GM23248 (cell line): ENCODE data around the gene NDUFS1.

Experiments used
- EZH2 ChIP-seq: fragments of 200-600 bp; sonication (generic); IDR thresholded peaks from 2 replicates; pipeline ENCODE4 v1.6.1; 2018; ENCODE audit warnings: antibody characterized with exemption, mild to moderate bottlenecking; ENCODE audit not compliant: insufficient read depth, poor library complexity, severe bottlenecking
- EZH2phosphoT487 ChIP-seq: fragments of 200-600 bp; sonication (generic); IDR thresholded peaks from 2 replicates; pipeline ENCODE4 v1.6.1; 2018; ENCODE audit warnings: antibody characterized with exemption, moderate library complexity, mild to moderate bottlenecking, low read depth; ENCODE audit not compliant: insufficient read depth

- TF ChIP-seq EZH2 (no peak), EZH2phosphoT487 (no peak)
Measured at GRCh38 chr2:206145665-206146064, 13.6 kb downstream of the NDUFS1 start.
